T-helper 9 cell (primary cell): Measurements from ENCODE around the gene TMED9.
A peak's percentile ranks its signal among the peaks of the same experiment; 100 is the strongest.

ENCODE experiments used
- DNase-seq: peaks from one replicate; pipeline ENCODE4 v3.0.0-alpha.2; 2020

Gene TMED9

DNA sequence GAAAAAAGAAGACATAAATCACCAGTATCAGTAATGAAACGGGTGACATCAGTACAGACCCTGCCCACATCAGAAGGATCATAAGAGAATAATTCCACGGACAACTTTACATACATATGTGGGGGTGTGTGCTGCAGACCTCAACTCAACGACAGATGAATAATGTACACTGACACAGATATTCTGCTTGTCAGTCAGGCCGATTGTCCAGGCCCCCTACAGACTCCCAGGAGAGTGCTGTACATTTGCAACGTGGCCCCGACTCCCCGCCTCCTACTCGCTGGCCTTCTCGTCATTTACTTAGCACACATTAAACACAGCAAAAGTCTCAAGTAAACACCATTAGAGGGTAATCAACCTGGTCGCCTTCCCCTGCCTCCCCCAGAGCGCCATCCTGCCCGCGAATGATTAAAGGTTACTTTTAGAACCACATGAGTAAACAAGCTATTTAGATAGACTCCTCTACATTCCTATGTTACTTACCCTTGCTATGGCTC is 3.5 kb upstream of the TMED9 start:
- DNase-seq = no peak

DNA sequence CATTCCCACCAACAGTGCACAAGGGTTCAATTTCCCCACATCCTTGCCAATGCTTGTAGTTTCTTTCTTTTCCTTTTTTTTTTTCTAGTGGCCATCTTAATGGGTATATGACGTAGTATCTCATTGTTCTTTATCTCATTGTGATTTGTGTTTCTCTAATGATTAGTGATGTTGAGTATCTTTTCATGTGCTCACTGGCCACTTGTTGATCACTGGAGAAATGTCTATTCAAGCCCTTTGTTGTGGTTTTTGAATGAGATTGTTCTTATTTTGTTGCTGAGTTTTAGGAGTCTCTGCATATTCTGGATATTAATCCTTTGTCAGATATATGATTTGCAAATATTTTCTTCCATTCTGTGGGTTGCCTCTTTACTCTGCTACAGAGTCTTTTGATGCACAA is 1.6 kb upstream of the TMED9 start:
- DNase-seq = no peak

DNA sequence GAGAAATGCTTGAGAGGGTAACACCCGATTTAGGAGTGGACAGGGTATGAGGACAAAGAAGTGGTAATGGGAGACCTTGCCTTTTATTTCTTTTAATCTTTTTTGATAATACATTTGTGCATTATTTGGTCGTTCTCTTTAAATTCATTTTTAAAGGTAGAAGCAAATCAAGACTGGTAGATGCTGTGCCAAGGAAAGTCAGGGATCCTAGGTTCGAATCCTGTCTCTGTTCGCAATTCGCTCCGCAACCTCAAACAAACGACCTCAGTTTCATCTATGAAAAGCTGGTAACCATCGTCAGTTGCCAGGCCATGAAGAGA is 353 bp upstream of the TMED9 start:
- DNase-seq = no peak

DNA sequence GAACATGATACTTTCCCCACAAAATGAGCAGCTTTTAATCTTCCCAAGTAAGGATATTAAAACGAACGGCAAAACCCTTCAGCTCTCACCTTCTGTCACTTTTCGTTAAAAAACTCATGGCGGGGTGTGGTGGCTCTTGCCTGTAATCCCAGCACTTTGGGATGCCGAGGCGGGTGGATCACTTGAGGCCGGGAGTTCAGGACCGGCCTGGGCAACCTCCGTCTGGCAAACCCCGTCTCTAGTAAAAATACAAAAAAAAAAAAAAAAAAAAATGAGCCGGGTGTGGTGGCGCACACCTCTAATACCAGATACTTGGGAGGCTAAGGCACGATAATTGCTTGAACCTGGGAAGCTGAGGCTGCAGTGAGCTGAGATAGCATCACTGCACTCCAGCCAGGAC is 902 bp downstream of the TMED9 start:
- DNase-seq = no peak

DNA sequence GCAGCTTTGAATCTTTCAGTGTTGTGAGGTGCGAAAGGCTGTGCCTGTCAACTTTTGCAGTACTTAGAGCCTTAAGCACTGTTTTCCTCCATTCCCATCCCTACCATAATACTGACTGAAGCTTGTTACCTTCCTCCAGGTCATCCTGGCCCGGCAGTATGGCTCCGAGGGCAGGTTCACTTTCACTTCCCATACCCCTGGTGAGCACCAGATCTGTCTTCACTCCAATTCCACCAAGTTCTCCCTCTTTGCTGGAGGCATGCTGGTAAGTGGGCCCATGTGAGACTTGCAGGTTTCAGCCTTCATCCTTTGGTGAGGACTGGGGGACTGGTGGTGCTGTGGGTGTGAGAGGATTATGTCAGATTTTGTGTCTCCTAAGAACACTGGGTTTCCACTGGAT is 1.5 kb downstream of the TMED9 start:
- DNase-seq = no peak

DNA sequence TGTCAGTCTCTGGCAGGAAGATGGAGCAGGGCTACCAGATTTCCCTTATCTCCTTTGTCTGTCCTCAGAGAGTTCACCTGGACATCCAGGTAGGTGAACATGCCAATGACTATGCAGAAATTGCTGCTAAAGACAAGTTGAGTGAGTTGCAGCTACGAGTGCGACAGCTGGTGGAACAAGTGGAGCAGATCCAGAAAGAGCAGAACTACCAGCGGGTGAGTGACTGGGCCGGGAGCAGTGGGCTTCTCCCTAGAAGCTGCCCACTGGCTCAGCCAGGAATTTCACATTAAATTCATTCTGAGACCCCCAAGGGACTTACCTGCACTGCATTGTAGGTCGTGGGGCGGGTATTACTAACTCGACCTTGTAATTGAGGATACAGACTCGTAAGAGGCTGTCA is 2.1 kb downstream of the TMED9 start:
- DNase-seq = no peak

DNA sequence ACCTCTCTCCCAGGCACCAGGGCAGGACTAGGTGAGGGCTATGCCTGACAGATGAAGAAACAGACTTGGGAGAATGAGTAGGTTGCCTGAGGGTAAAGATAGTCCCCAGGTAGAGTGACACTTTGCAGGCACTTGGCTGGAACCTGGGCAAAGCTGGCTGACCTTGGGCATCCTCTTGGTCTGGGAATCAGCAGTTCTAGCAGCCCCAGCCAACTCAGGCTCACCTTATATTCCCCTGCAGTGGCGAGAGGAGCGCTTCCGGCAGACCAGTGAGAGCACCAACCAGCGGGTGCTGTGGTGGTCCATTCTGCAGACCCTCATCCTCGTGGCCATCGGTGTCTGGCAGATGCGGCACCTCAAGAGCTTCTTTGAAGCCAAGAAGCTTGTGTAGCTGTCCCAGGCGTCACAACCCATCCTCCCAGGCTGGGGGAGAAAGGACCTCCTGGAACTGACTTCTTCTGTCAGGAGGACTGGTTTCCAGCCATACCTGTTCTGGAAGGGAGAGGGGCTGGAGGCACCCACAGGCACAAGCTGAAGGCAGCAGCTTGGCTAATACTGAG is 3.1 kb downstream of the TMED9 start:
- DNase-seq = no peak

DNA sequence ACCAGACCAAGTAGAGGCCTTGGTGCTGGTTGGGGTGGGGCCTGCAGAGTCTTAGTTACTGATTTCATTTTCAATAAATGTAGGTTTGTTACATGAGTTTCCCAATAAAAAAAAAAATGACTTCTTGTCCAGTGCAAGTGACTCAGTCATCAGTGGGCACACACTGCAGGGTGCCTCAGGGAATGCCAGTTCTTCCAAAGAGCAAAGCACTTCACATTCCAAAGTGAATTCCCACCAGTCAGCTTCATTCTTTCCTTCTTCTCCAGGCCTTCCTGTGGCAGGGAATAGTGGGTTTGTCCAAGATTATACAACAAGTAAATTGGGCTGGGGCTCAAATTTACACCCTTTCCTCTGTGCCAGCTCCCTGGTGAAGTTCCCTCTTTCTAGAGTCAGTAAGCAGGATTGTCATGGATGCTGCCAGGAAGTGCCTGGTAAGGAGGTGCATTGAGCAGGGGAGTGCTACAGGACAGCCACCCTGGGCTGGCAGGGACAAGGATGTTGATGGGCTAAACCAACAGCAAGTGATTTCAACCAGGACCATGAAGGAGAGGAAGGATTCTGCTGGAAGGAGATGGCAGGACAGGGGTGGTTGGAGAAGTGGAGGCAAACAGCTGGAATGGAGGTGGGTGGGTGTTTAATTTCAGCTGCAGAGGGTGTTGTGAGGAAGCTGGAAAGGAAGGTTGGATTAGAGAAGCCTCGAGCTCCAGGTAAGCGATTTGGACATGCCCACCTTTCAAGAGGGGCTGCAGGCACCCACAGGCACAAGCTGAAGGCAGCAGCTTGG is 4.2 kb downstream of the TMED9 start:
- no peak for DNase-seq

DNA sequence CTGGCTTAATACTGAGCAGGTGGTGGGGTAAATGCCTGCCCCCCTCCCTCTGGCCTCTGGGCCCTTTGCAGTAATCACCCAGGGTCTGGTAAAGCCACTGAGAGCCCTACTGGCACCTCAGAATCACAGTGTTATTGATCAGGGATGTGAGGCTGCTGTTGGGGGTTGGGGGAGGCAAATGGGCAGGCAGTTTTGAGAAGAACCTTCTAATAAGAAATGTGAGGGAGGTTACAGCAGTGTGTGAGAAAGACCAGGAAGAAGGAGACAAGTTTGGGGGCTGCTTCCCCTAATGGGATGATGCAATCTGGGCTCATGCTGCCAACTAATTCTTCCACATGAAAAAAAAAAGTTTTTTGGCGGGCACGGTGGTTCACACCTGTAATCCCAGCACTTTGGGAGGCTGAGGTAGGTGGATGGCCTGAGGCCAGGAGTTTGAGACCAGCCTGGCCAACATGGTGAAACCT is 4.8 kb downstream of the TMED9 start:
- DNase-seq = no peak

DNA sequence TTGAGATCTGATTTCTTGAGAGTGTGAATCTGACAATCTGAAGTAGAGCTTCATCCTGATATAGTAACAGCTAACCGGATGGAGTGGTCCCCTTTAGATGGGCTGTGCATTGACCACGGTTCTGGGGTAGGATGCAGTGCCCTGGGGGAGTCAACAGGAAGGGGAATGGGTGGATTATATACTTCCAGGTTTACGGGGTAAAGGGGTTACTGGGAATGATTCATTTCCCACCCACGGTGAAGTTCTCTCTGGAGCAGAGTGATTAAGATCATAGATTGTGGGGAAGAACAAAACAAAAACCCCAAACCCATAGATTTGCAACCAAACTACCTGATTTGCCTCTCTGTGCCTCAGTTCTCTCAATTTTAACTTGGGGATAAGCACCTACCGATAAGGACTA is 6.5 kb downstream of the TMED9 start:
- DNase-seq = no peak

DNA sequence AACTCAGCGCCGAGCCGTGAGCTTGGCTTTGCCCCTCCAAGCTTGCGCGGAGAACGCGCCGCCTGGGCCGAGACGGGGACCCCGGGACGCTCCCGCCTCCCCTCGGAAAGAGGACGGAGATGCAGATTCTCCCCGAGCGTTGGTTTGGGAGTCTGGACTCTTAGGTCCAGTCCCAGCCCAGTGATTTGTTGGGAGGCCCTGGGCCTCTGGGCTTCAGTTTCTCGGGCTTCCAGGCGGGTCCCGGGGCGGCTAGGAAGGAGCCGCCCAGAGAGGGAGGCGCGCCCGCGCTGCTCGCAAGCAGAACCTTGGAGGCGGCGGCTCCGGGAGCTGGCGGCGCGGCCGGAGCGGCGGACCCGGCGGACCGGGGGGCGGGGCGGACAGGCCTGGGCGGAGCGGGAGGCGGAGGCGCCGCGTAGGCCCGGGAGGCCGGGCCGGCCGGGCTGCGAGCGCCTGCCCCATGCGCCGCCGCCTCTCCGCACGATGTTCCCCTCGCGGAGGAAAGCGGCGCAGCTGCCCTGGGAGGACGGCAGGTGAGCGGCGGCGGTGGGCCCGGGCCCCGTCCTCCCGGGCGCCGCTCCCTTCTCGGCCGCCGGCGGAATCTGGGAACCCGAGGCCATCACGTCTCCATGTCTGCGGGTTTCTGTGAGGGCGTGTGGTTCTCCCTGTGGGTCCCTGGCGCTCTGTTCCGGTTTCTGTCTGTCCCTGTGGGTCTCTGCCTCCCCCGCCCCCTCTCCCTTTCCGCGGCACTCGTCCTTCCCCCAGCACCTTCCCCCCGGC is 7.9 kb downstream of the TMED9 start, which contains the start of gene B4GALT7:
Gene B4GALT7, plus strand, starts transcription at position 402 of the 777 bp plus-strand sequence. Its CDS starts 79 bp downstream, at position 481.
- peak; percentile 82 for DNase-seq

DNA sequence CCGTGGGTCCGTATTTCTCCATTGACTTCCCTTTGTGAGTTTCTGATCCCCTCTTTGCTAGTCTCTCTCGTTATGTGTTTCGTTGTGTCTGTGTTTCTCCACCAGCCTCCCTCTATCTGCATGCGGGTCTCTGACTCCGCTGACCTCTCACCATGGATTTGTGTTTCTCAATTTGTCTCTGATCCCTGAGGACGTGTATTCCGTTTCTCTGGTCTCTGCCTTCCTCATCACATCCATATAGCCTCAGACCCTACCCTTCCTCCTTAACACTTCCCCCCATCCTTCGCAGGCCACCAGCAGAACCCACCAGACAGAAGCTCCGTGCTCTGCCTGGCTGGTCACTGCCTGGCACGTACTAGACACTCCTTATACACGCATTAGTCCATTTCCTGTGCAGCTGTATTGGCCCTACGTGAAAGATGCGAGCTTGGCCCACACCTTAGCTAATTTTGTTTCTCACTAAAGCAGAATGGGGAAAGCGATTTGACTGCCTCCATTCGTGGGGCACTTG is 8.6 kb downstream of the TMED9 start:
- DNase-seq = no peak

DNA sequence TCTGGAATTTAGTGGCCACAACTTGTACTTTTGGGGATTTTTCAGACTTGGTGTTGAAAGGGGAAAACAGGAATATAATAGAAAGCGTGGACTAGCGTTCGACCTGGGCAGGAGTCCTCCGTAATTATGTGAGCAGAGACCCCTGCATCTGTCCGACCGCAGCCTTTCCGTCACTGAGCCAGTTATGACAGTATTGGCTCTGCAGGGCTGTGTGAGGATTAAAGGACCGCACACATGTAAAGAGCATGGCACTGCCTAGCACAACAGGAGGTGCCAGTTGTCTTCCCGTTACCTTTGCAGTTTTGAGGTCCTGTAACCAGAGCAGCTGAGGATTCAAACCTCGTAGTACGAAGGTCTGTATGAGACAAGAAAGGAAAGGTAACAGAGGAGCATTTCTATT is 9.1 kb downstream of the TMED9 start:
- no peak for DNase-seq

DNA sequence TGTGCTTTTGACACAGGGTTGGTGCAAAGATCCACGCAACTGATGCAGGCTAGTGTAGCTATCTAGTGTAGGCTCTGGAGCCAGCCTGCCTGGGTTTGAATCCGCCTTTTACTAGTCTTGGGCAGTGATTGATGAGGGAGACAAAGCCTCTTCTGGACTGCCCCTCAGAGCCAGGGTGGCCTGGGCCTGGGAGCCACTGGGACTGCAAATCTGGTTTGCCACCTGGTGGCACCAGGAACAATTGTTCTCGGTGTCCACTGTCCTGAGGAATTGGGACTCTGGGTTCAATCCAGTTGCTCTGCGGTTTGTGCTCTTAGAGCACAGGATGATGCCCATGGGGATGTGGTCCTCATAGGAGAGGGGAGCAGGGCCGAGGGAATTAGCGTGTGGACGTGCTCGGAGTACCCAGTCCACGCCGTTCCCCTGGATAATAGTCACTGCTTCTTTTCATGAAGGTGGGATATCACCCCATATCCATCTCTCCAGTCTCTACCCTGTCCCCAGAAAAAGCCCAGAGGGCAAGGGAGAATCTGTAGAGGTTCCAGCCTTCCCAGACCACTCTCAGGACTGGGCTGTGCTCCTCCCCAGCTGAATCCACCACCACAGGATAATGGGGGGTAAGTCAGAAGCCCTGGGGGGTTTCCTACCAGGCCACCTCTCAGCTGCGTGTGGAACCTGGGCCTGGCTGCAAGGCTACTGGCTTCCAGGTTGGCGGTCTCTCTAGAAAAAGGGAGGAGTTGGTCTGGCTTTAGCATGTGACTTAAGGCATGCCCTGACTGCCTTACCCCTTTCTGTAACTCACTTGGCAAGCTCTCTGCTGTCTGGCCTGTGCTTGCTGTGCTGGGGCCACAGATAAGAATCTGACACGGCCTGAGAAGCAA is 9.8 kb downstream of the TMED9 start:
- DNase-seq = no peak

DNA sequence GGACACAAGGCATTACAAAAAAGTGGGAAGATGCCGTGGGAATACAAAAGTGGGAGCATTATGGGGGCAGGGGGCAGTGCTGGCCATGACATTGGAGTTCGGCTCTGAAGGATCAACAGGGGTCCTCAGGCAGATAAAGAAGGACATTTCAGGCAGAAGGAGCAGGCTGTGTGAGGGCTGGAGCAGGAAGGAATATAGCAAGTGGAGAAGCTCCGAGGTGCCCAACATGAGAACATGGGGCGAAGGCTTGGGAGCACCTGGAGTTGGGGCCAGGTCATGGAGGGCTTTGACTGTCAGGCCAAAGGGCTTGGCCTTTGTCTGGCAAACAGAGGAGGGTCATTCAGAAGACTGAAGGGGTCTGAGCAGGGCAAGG is 10.4 kb downstream of the TMED9 start:
- no peak for DNase-seq

DNA sequence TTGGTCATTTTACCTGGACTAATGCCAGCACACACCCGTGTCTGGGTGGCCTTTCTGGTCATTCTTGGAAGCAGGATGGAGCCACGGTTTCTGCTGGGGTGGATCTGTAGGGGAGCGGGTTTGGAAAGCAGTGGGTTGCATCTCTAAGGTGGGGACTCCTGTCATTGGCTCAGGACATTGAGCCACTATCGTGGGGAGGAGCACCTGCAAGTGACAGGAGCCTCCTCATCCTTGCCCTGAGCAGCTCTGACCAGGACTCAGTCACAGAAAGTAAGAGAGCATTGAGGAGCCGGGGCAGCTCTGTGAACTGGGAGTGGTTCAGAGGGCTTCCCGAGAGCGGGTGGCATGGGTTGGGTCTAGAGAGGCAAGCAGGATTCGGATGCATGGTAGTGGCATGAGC is 11.6 kb downstream of the TMED9 start:
- no peak for DNase-seq

DNA sequence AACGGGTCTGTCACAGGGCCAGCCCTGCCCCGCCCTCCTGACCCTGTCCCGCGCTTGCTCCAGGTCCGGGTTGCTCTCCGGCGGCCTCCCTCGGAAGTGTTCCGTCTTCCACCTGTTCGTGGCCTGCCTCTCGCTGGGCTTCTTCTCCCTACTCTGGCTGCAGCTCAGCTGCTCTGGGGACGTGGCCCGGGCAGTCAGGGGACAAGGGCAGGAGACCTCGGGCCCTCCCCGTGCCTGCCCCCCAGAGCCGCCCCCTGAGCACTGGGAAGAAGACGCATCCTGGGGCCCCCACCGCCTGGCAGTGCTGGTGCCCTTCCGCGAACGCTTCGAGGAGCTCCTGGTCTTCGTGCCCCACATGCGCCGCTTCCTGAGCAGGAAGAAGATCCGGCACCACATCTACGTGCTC is 12.1 kb downstream of the TMED9 start:
- DNase-seq = no peak

DNA sequence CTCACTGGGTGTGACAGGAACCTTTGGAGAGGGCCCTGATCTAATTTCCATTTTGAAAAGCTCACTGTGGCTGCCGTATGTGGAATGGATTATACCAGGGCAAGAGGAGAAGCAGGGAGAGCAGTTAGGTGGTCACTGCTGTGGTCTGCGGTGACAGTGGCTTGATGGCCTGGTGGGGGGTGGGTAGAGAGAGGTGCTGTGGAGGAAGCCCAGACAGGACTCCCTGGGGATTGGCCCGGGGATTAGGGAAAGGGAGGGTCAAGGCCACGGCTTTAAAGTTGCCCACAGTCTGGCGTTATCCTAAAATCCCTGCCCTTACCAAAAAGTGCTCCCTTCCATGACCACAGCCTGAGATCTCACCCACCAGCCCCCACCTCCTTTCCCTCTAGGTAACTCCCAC is 12.7 kb downstream of the TMED9 start:
- no peak for DNase-seq

DNA sequence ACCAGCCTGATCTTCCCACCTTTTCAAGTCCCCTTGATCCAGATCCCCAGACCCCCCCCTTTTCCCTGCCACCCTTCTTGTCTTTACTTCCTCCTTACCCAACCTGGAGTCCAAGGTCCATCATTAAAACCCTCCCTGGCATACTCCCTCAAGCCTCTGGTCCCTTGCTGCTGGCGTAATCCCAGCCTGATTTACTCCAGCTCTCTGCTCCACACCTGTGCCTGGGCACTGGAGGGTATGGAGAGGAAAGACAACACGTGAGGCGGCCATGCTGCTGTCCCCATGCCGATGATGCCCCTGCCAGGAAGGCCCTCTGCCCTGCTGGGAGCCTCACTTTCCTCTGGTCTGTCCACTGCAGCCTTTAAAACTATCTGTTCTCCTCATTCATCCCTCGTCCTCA is 13.1 kb downstream of the TMED9 start:
- DNase-seq = no peak

DNA sequence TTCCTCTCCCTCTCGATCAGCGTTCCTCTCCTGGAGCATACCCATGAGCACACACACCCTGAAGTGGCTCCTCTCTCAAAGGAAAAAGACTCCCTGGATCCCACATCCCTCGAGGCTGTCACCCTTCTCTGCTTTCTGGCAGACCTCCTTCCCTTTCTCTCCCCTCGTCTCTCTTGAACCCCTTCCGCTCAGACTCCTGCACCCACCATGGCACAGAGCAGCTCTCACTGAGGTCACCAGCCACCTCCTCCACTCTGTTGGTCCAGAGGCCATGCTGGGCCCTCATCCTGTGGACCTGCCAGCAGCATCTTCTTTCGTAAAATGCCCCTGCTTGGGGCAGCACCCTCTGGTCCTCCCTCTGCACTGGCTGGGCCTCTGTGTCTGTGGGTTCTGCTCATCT is 13.7 kb downstream of the TMED9 start:
- DNase-seq = no peak

DNA sequence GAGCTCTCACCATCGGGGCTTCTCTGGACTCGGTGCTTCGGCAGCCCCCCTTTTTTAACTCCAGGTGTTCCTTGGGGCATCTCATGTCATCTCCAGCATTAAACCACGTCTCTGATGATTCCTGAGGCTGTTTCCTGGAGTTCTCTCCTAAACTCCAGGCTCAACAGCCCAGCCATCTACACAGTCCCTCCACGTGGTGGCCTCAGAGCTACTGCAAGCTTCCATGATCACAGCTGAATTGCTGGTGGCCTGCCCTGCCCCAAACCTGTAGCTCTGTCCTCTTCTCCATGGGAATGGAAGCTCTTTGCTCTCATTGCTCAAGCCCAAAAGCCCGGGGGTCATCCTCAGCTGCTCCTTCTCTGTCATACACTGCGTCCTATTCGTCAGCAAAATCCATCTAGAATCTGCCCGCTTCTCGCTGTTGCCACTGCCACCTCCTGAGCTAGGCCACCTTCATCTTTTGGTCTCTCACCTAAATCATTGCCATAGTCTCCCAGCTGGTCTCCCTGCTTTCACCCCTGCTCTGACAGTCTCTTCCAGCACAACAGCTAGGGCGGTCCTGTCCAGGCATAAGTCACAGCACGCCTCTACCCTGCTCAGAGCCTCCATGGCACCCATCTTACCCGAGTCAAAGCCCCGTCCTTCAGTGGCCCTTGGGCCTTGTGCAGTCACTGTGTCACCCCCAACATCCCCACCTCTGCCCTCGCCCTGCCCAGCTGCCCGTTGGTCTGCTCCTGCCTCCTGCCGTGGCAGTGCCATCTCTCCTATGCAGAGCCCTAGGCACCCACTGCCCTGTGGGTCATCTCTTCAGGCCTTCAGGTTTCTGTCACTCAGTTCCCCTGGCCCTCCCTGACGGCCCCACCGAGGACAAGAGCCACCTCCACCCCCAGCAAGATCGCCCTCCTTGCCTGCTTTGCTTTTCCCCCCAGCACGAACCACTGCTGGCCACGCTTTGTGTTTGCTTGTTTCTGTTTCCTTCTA is 14.4 kb downstream of the TMED9 start:
- DNase-seq = no peak

DNA sequence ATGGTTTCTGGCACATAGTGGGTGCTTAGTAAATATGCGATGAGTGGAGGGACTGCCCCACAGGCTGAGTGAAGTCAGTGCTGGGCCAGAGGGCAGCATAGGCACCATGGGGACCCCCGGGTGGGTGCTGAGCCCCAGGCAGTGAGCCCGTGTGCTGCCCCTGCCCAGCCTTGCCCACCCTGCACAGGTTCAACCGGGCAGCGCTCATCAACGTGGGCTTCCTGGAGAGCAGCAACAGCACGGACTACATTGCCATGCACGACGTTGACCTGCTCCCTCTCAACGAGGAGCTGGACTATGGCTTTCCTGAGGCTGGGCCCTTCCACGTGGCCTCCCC is 15.1 kb downstream of the TMED9 start:
- DNase-seq = no peak
